Activated gamma-delta T cell treated with Interleukin-2 at 50 U/mL for 16 hours (primary cell): ENCODE data around the gene REV1.
"Not testable (repeated sequence)": the region's sequence is repeated elsewhere in the genome, so short reads cannot be mapped to it uniquely, and the experiment has no call there.

Experiments
- DNase-seq: peaks from one replicate; pipeline ENCODE4 v3.0.0-alpha.2; 2020

REV1 gene

GRCh38 chr2:99399063-99399462 lies 90.8 kb downstream of the REV1 start:
- DNase-seq = no peak

- DNase-seq = no peak
Measured at GRCh38 chr2:99398303-99398702, 91.5 kb downstream of the REV1 start.

- no peak for DNase-seq
Measured at GRCh38 chr2:99397266-99397920, 92.4 kb downstream of the REV1 start.

GRCh38 chr2:99395589-99396130 lies 94.2 kb downstream of the REV1 start:
- no peak for DNase-seq

- no peak for DNase-seq
Measured at GRCh38 chr2:99389946-99390345, 99.9 kb downstream of the REV1 start.

- no peak for DNase-seq
Measured at GRCh38 chr2:99389371-99389770, 100.4 kb downstream of the REV1 start.

- no peak for DNase-seq
Measured at GRCh38 chr2:99388892-99389291, 100.9 kb downstream of the REV1 start.

GRCh38 chr2:99386011-99386410 lies 103.8 kb downstream of the REV1 start:
- DNase-seq = no peak

GRCh38 chr2:99382143-99382542 lies 107.7 kb downstream of the REV1 start:
- no peak for DNase-seq

GRCh38 chr2:99380376-99381010 lies 109.3 kb downstream of the REV1 start:
- no peak for DNase-seq

GRCh38 chr2:99377879-99378278 lies 111.9 kb downstream of the REV1 start:
- DNase-seq = no peak

- DNase-seq = no peak
Measured at GRCh38 chr2:99376254-99376864, 113.5 kb downstream of the REV1 start.

GRCh38 chr2:99374747-99375146 lies 115.1 kb downstream of the REV1 start:
- no peak for DNase-seq

- DNase-seq = no peak
Measured at GRCh38 chr2:99373144-99373543, 116.7 kb downstream of the REV1 start.

- not testable (repeated sequence) for DNase-seq
Measured at GRCh38 chr2:99368854-99369253, 121.0 kb downstream of the REV1 start.

GRCh38 chr2:99365661-99366060 lies 124.2 kb downstream of the REV1 start:
- no peak for DNase-seq

- DNase-seq = no peak
Measured at GRCh38 chr2:99356853-99357252, 133.0 kb downstream of the REV1 start.

- DNase-seq = not testable (repeated sequence)
Measured at GRCh38 chr2:99354825-99355224, 135.0 kb downstream of the REV1 start.

- DNase-seq = no peak
Measured at GRCh38 chr2:99354070-99354469, 135.7 kb downstream of the REV1 start.
